ENCODE results near the gene AMER1. TPM values are rescaled to one million over a fixed set of nuclear protein-coding genes. Genes with fewer than 3 reads are reported as not detected.
"Not testable (repeated sequence)": the region's sequence is repeated elsewhere in the genome, so short reads cannot be mapped to it uniquely, and the experiment has no call there.

AMER1 gene
- 1 to 10 TPM; 4.0 to 4.4 TPM for total RNA-seq

GRCh38 chrX:64205441-64205734, at the start of gene AMER1:
Gene AMER1 (minus strand): TSS chrX:64205708. CDS start chrX:64193286, 12,422 bp downstream.
- peak within 1 kb of the TSS; percentile 74 to 88 for H3K27ac Mint-ChIP-seq
- DNase-seq (ENCODE audit: low spot score) = peak; percentile 71
- ATAC-seq = peak; percentile 71
- no peaks in the 10 kb centered on the region for H3K9me3 Mint-ChIP-seq
- H3K27me3 Mint-ChIP-seq = no peaks in the 10 kb centered on the region
- H3K36me3 Mint-ChIP-seq = no peaks in the 10 kb centered on the region
- peaks cover 0 to 8% of the 10 kb centered on the region in 2 donors for H3K4me1 Mint-ChIP-seq (ENCODE audit: low read depth in 2 of 2)
- peak within 1 kb of the TSS; percentile 83 for H3K4me3 Mint-ChIP-seq

- DNase-seq (ENCODE audit: low spot score) (no peak), ATAC-seq (peak in 1 of 2 donors; percentile 45)
- Mint-ChIP-seq H3K27me3 (peaks cover 0 to 9% of the 10 kb centered on the region in 2 donors), H3K4me1 (ENCODE audit: low read depth in 2 of 2) (no peaks in the 10 kb centered on the region), H3K4me3 (no peak within 1 kb of the TSS), H3K36me3 (no peaks in the 10 kb centered on the region), H3K9me3 (peaks cover 6% of the 10 kb centered on the region), H3K27ac (no peak within 1 kb of the TSS)
Observed at GRCh38 chrX:64230123-64230970, 24.8 kb upstream of the AMER1 start, which contains the start of gene ASB12. Gene ASB12 (minus strand): TSS chrX:64230607. CDS start chrX:64225650, 4,957 bp downstream.

- H3K27me3 Mint-ChIP-seq = peaks cover 0 to 9% of the 10 kb centered on the region in 2 donors
- H3K4me1 Mint-ChIP-seq (ENCODE audit: low read depth in 2 of 2) = no peaks in the 10 kb centered on the region
- H3K27ac Mint-ChIP-seq = no peak overlapping the region
- no peak overlapping the region for H3K4me3 Mint-ChIP-seq
- ATAC-seq = no peak
- DNase-seq (ENCODE audit: low spot score) = no peak
- no peaks in the 10 kb centered on the region for H3K36me3 Mint-ChIP-seq
- peaks cover 6% of the 10 kb centered on the region for H3K9me3 Mint-ChIP-seq
Observed at GRCh38 chrX:64229154-64229553, 23.6 kb upstream of the AMER1 start.

- Mint-ChIP-seq H3K4me3 (no peak overlapping the region), H3K27ac (no peak overlapping the region), H3K36me3 (no peaks in the 10 kb centered on the region), H3K4me1 (ENCODE audit: low read depth in 2 of 2) (no peaks in the 10 kb centered on the region), H3K27me3 (peaks cover 0 to 20% of the 10 kb centered on the region in 2 donors), H3K9me3 (no peaks in the 10 kb centered on the region)
- no peak for ATAC-seq
- no peak for DNase-seq (ENCODE audit: low spot score)
Observed at GRCh38 chrX:64218023-64218422, 12.5 kb upstream of the AMER1 start.

- not testable (repeated sequence) for H3K4me1 Mint-ChIP-seq (ENCODE audit: low read depth in 2 of 2); H3K27ac Mint-ChIP-seq; H3K36me3 Mint-ChIP-seq; H3K9me3 Mint-ChIP-seq; DNase-seq (ENCODE audit: low spot score); ATAC-seq; H3K4me3 Mint-ChIP-seq
- peaks cover 0 to 16% of the 10 kb centered on the region in 2 donors for H3K27me3 Mint-ChIP-seq
Observed at GRCh38 chrX:64213989-64214388, 8.5 kb upstream of the AMER1 start.

GRCh38 chrX:64206556-64207162, 1.2 kb upstream of the AMER1 start:
- Mint-ChIP-seq H3K36me3 (no peaks in the 10 kb centered on the region), H3K27me3 (no peaks in the 10 kb centered on the region), H3K4me1 (ENCODE audit: low read depth in 2 of 2) (peaks cover 0 to 4% of the 10 kb centered on the region in 2 donors), H3K4me3 (peak overlapping the region; percentile 83), H3K27ac (peak overlapping the region; percentile 74 to 88), H3K9me3 (no peaks in the 10 kb centered on the region)
- DNase-seq (ENCODE audit: low spot score) = no peak
- ATAC-seq = no peak

- no peaks in the 10 kb centered on the region for H3K36me3 Mint-ChIP-seq
- H3K4me1 Mint-ChIP-seq (ENCODE audit: low read depth in 2 of 2) = peaks cover 0 to 8% of the 10 kb centered on the region in 2 donors
- ATAC-seq (peak; percentile 96), DNase-seq (ENCODE audit: low spot score) (peak; percentile 93)
- no peaks in the 10 kb centered on the region for H3K27me3 Mint-ChIP-seq
- H3K27ac Mint-ChIP-seq = peak overlapping the region; percentile 74 to 88
- peak overlapping the region; percentile 83 for H3K4me3 Mint-ChIP-seq
- no peaks in the 10 kb centered on the region for H3K9me3 Mint-ChIP-seq
Observed at GRCh38 chrX:64205735-64206501, 410 bp upstream of the AMER1 start.

- H3K27ac Mint-ChIP-seq = no peak overlapping the region
- H3K4me1 Mint-ChIP-seq (ENCODE audit: low read depth in 2 of 2) = peaks cover 0 to 8% of the 10 kb centered on the region in 2 donors
- DNase-seq (ENCODE audit: low spot score) = no peak
- H3K4me3 Mint-ChIP-seq = peak overlapping the region; percentile 72
- H3K9me3 Mint-ChIP-seq = no peaks in the 10 kb centered on the region
- H3K27me3 Mint-ChIP-seq = no peaks in the 10 kb centered on the region
- no peaks in the 10 kb centered on the region for H3K36me3 Mint-ChIP-seq
- ATAC-seq = peak in 1 of 2 donors; percentile 5
Observed at GRCh38 chrX:64204701-64205440, 637 bp downstream of the AMER1 start.

GRCh38 chrX:64204252-64204651, 1.3 kb downstream of the AMER1 start:
- no peak for ATAC-seq
- no peaks in the 10 kb centered on the region for H3K36me3 Mint-ChIP-seq
- H3K9me3 Mint-ChIP-seq = no peaks in the 10 kb centered on the region
- peak overlapping the region; percentile 72 for H3K4me3 Mint-ChIP-seq
- H3K27me3 Mint-ChIP-seq = no peaks in the 10 kb centered on the region
- H3K27ac Mint-ChIP-seq = no peak overlapping the region
- H3K4me1 Mint-ChIP-seq (ENCODE audit: low read depth in 2 of 2) = peaks cover 0 to 8% of the 10 kb centered on the region in 2 donors
- no peak for DNase-seq (ENCODE audit: low spot score)

- no peaks in the 10 kb centered on the region for H3K36me3 Mint-ChIP-seq
- peaks cover 0 to 12% of the 10 kb centered on the region in 2 donors for H3K4me1 Mint-ChIP-seq (ENCODE audit: low read depth in 2 of 2)
- ATAC-seq = no peak
- no peak overlapping the region for H3K27ac Mint-ChIP-seq
- H3K4me3 Mint-ChIP-seq = peak overlapping the region; percentile 72
- H3K9me3 Mint-ChIP-seq = no peaks in the 10 kb centered on the region
- DNase-seq (ENCODE audit: low spot score) = no peak
- no peaks in the 10 kb centered on the region for H3K27me3 Mint-ChIP-seq
Observed at GRCh38 chrX:64202808-64203325, 2.6 kb downstream of the AMER1 start.

- DNase-seq (ENCODE audit: low spot score) = no peak
- H3K27me3 Mint-ChIP-seq = no peaks in the 10 kb centered on the region
- no peak for ATAC-seq
- H3K27ac Mint-ChIP-seq = no peak overlapping the region
- H3K4me3 Mint-ChIP-seq = no peak overlapping the region
- peaks cover 0 to 7% of the 10 kb centered on the region in 2 donors for H3K4me1 Mint-ChIP-seq (ENCODE audit: low read depth in 2 of 2)
- H3K9me3 Mint-ChIP-seq = no peaks in the 10 kb centered on the region
- H3K36me3 Mint-ChIP-seq = no peaks in the 10 kb centered on the region
Observed at GRCh38 chrX:64198036-64198435, 7.5 kb downstream of the AMER1 start.

GRCh38 chrX:64196606-64197005, 8.9 kb downstream of the AMER1 start:
- Mint-ChIP-seq H3K27me3 (no peaks in the 10 kb centered on the region), H3K36me3 (peaks cover 5% of the 10 kb centered on the region), H3K4me3 (no peak overlapping the region), H3K4me1 (ENCODE audit: low read depth in 2 of 2) (peaks cover 0 to 7% of the 10 kb centered on the region in 2 donors), H3K27ac (no peak overlapping the region), H3K9me3 (no peaks in the 10 kb centered on the region)
- ATAC-seq (no peak), DNase-seq (ENCODE audit: low spot score) (no peak)

- no peak for ATAC-seq
Observed at GRCh38 chrX:64195862-64196261, 9.6 kb downstream of the AMER1 start.

More at GRCh38 chrX:64195862-64196261, 9.6 kb downstream of the AMER1 start:
- peaks cover 5% of the 10 kb centered on the region for H3K36me3 Mint-ChIP-seq
- no peaks in the 10 kb centered on the region for H3K9me3 Mint-ChIP-seq
- no peak overlapping the region for H3K4me3 Mint-ChIP-seq
- H3K27ac Mint-ChIP-seq = no peak overlapping the region
- DNase-seq (ENCODE audit: low spot score) = no peak
- H3K27me3 Mint-ChIP-seq = no peaks in the 10 kb centered on the region
- peaks cover 0 to 4% of the 10 kb centered on the region in 2 donors for H3K4me1 Mint-ChIP-seq (ENCODE audit: low read depth in 2 of 2)
